Activated T-helper 1 cell treated with anti-CD3 and anti-CD28 coated beads, Interleukin-12 subunit alpha, Interleukin-12 subunit beta, Interleukin-2, Interleukin-4 antibody, amounts not matched to agents 30 ng/mL and 10 ng/mL and 1 ng/mL, durations not matched to agents 14 hours and 24 hours and 36 hours (primary cell): ENCODE results near the gene DUSP18. TPM values are rescaled to one million over a fixed set of nuclear protein-coding genes. Genes with fewer than 3 reads are reported as not detected.

ENCODE experiments used
- DNase-seq: peaks from one replicate; pipeline ENCODE4 v3.0.0; 2021; ENCODE audit warnings: low spot score
- H3K27ac Mint-ChIP-seq: one replicate; pipeline ENCODE4 v1.8.0; 2021; ENCODE audit warnings: mild to moderate bottlenecking, mixed read lengths
- H3K27me3 Mint-ChIP-seq: one replicate; pipeline ENCODE4 v1.8.0; 2022; ENCODE audit warnings: mild to moderate bottlenecking, moderate library complexity, mixed read lengths; ENCODE audit not compliant: insufficient read depth
- H3K36me3 Mint-ChIP-seq: one replicate; pipeline ENCODE4 v1.8.0; 2021; ENCODE audit warnings: low read depth, mixed read lengths
- H3K4me1 Mint-ChIP-seq: one replicate; pipeline ENCODE4 v1.8.0; 2021; ENCODE audit warnings: low read depth, mixed read lengths
- H3K4me3 Mint-ChIP-seq: one replicate; pipeline ENCODE4 v1.8.0; 2021; ENCODE audit warnings: mild to moderate bottlenecking, moderate library complexity, mixed read lengths
- H3K9me3 Mint-ChIP-seq: one replicate; pipeline ENCODE4 v1.8.0; 2021; ENCODE audit warnings: mixed read lengths
- intact Hi-C: fragments of 100-400 bp; cut with micrococcal nuclease; formaldehyde crosslinking; loops from one replicate; pipeline ENCODE4 v1.15.1; 2024
- total RNA-seq: library from RNA; stranded (reverse); gene quantifications from 2 replicates; pipeline ENCODE4 v1.2.3, GENCODE V29; 2022

The DUSP18 gene
- total RNA-seq, 1 donor from 2014 or later: 9.8 TPM

DNA sequence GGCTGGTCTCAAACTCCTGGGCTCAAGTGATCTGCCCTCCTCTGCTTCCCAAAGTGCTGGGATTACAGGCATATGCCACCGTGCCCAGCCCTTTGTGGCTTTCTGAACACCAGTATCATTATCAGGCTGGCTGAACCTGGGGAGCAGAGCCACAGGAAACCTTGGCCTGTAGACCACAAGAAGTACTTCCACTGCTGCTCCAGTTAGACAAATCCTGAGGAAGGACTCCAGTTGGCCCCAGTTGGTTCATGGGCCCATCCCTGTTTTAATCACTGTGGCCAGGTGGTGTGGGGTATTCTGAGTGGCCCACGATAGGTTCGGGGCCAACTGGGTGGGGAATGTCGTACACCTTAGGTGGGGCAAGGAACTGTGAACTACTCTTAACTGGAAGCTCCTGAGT lies 5.5 kb upstream of the DUSP18 start:
- intact Hi-C loops: no loop called here
- no peaks in the 10 kb centered on the region for H3K36me3 Mint-ChIP-seq
- H3K27ac Mint-ChIP-seq: no peak overlapping the region
- no peaks in the 10 kb centered on the region for H3K9me3 Mint-ChIP-seq
- H3K4me1 Mint-ChIP-seq: peaks cover 7% of the 10 kb centered on the region
- peaks cover 17% of the 10 kb centered on the region for H3K27me3 Mint-ChIP-seq
- no peak overlapping the region for H3K4me3 Mint-ChIP-seq
- no peak for DNase-seq

DNA sequence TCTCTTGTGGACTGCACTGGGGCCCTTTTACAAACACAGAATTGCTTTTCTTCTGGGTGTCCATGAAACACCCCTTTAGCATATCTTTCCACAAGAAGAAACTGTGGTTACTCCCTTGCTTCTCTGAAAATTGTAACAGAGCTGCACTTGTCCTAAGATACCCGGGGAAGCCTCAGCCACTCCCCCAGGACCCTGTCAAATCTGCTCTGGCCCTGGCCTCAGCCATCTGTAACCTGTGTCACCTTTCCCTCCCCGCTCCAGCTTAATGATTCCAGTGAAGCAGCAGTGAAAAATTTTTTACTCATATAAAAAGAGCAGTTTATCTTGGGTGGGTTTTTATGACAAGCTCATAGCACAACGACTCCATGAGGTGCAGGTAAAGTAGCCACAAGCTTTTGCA lies 3.4 kb upstream of the DUSP18 start:
- no peak for DNase-seq
- intact Hi-C loops: no loop called here
- no peak overlapping the region for H3K4me3 Mint-ChIP-seq
- H3K9me3 Mint-ChIP-seq: no peaks in the 10 kb centered on the region
- H3K27me3 Mint-ChIP-seq: peaks cover 9% of the 10 kb centered on the region
- peaks cover 1% of the 10 kb centered on the region for H3K36me3 Mint-ChIP-seq
- H3K4me1 Mint-ChIP-seq: peaks cover 19% of the 10 kb centered on the region
- H3K27ac Mint-ChIP-seq: no peak overlapping the region

DNA sequence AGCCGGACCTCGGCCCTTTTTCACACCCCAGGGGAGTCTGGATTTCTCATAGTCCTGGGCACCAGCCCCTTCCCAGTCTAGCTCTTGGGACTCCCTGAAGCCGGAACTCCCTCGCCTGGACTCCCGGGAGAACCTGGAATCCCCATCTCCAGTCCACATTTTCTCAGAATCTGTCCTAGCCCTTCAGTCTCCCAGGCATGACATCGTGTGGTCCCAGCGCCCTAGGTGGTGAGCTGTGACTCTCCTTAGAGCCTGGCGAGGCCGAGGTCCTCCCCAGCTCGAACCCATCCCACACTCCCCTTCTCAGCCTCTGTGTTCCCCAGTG lies 673 bp upstream of the DUSP18 start:
- H3K4me3 Mint-ChIP-seq: peak overlapping the region; percentile 93
- DNase-seq: no peak
- H3K27me3 Mint-ChIP-seq: peaks cover 7% of the 10 kb centered on the region
- intact Hi-C loops: loop anchor here (10.0 kb wide), 1 partner anchor 546 kb away; the partner anchor contains the start of gene LIMK2
- H3K9me3 Mint-ChIP-seq: no peaks in the 10 kb centered on the region
- peaks cover 20% of the 10 kb centered on the region for H3K36me3 Mint-ChIP-seq
- H3K27ac Mint-ChIP-seq: peak overlapping the region; percentile 50
- peaks cover 32% of the 10 kb centered on the region for H3K4me1 Mint-ChIP-seq

DNA sequence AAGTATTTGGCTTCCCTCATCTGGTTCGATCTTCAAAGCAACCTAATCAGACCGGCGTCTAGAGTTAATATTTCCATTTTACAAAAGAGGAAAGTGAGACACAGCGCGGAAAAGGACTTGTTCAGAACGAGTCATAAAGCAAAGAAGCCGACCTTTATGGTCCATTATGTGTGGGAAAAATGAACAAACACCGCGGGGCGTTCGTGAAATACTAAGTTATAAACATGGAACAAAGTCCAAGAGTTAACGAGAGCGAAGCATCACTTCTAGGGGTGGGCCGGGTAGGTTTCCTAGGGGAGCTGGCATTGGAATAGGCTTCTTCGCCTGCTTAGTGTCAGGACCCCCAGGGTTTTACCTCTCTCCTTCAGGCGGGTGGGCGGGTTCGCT lies 575 bp downstream of the DUSP18 start:
- Mint-ChIP-seq H3K4me1 (peaks cover 32% of the 10 kb centered on the region), H3K27ac (peak overlapping the region; percentile 80), H3K27me3 (peaks cover 7% of the 10 kb centered on the region), H3K4me3 (peak overlapping the region; percentile 93), H3K36me3 (peaks cover 29% of the 10 kb centered on the region), H3K9me3 (no peaks in the 10 kb centered on the region)
- intact Hi-C loops: loop anchor here (1.0 to 10.0 kb wide), 7 partner anchors 18 to 548 kb away; partner anchors contain the start of genes LIMK2 and OSBP2
- DNase-seq: no peak

DNA sequence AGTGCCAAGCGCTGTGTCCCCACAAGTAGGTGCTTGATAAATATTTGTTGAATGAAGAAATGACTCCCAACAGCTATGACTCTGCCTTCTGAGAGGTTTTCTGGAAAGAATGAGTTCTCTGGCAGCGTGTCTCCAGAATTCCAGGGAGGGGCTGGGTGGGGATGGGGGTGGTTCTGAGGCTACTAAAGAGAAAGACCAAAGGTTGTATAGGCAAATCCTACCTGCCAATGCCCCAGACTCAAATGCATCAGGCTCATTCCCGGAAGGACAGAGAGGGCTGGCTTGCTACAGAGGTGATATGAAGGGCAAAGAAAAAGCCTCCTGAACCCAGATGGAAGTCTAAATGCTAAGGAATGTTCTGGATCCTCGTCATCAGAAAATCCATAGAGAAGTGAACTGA lies 1.9 kb downstream of the DUSP18 start:
- no peak for DNase-seq
- peaks cover 32% of the 10 kb centered on the region for H3K4me1 Mint-ChIP-seq
- H3K27me3 Mint-ChIP-seq: peaks cover 7% of the 10 kb centered on the region
- no peaks in the 10 kb centered on the region for H3K9me3 Mint-ChIP-seq
- intact Hi-C loops: loop anchor here (10.0 kb wide), 1 partner anchor 549 kb away; the partner anchor contains the start of gene LIMK2
- H3K4me3 Mint-ChIP-seq: peak overlapping the region; percentile 93
- H3K36me3 Mint-ChIP-seq: peaks cover 31% of the 10 kb centered on the region
- H3K27ac Mint-ChIP-seq: no peak overlapping the region

DNA sequence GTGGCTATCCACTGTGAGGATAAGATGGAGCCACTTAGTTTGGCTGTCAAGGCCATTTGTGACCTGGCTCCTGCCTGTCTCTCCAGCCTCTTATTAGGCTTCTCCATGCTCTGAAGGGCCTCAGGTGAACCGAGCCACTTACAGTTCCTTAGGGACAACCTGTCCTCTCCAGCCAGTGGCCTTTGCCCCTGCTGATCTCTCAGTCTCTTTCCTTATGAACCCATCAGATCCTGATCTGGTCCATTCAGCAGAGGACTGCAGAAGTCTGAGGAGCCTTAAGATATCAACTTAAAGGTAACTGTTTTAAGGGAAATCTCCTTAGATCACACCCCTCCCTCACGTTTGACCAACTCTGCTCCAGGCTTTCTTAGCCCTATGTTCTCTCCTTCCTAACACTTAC lies 2.4 kb downstream of the DUSP18 start:
- no peak overlapping the region for H3K4me3 Mint-ChIP-seq
- peaks cover 5% of the 10 kb centered on the region for H3K27me3 Mint-ChIP-seq
- H3K36me3 Mint-ChIP-seq: peaks cover 34% of the 10 kb centered on the region
- no peak for DNase-seq
- no peaks in the 10 kb centered on the region for H3K9me3 Mint-ChIP-seq
- no peak overlapping the region for H3K27ac Mint-ChIP-seq
- intact Hi-C loops: loop anchor here (10.0 kb wide), 1 partner anchor 550 kb away; the partner anchor contains the start of gene LIMK2
- H3K4me1 Mint-ChIP-seq: peaks cover 32% of the 10 kb centered on the region

DNA sequence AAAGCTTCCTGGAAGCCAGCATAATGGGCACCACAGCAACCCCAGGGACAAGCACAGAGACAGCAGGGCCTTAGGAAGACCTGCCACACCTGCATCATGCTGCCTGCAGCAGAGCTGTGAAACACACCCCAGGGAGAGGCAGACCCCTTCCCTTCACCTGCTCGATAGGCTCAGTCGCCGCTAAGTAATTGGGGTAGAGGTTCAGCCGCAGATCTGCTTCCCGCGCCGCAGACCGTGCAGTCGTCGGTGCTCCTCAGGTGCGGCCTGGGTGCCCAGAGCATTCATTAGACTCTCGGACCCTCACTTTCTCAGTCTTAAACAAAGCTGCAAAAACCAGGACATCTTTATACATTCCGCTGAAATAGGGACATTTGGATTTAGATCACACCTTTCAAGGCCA lies 2.9 kb downstream of the DUSP18 start:
- Mint-ChIP-seq H3K27ac (no peak overlapping the region), H3K4me3 (no peak overlapping the region), H3K36me3 (peaks cover 34% of the 10 kb centered on the region), H3K27me3 (peaks cover 5% of the 10 kb centered on the region), H3K4me1 (peaks cover 32% of the 10 kb centered on the region), H3K9me3 (no peaks in the 10 kb centered on the region)
- intact Hi-C loops: loop anchor here (10.0 kb wide), 1 partner anchor 550 kb away; the partner anchor contains the start of gene LIMK2
- DNase-seq: no peak

DNA sequence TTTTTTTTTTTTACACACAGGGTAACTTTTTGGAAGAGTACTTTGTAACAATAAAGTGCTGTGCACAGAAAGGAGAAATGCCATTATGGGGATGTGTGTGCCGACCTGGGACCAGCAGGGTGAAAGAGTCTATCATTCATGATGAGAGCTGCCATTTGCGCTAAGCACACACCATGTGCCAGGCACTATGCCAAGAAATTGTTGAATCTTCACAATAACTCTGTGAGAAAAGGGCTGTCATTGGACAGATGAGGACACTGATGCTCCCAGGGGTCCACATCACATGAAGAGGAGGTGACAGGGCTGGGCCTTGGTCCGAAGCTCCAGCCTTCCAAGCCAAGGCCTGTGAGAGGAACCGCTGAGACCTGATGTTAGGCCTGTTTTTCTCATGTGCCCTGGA lies 5.6 kb downstream of the DUSP18 start:
- H3K4me1 Mint-ChIP-seq: peaks cover 23% of the 10 kb centered on the region
- no peaks in the 10 kb centered on the region for H3K9me3 Mint-ChIP-seq
- no peak for DNase-seq
- H3K27ac Mint-ChIP-seq: no peak overlapping the region
- no peaks in the 10 kb centered on the region for H3K27me3 Mint-ChIP-seq
- peaks cover 38% of the 10 kb centered on the region for H3K36me3 Mint-ChIP-seq
- intact Hi-C loops: loop anchor here (10.0 kb wide), 1 partner anchor 553 kb away; the partner anchor contains the start of gene LIMK2
- H3K4me3 Mint-ChIP-seq: no peak overlapping the region

DNA sequence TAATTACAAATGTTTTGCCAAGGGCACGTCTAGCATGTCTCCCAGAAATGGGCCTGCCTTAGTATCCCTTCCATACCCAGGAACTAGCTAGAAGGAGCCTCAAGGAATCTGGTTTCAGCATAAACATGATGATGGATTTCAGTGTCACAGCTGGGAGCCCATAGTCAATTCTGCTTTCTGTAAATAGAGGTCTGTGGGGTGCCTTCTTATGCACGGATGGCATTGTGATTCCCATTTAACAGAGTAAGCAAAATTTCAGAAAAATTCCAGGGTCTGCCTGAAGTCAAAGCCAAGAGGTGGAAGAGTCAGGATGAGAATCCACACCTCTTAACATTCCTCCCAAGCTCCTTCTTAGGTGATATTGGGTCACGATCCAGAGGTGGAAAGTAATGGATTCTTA lies 12.1 kb downstream of the DUSP18 start:
- H3K27ac Mint-ChIP-seq: no peak overlapping the region
- H3K9me3 Mint-ChIP-seq: no peaks in the 10 kb centered on the region
- H3K27me3 Mint-ChIP-seq: no peaks in the 10 kb centered on the region
- H3K36me3 Mint-ChIP-seq: peaks cover 13% of the 10 kb centered on the region
- no peak overlapping the region for H3K4me3 Mint-ChIP-seq
- intact Hi-C loops: no loop called here
- peaks cover 20% of the 10 kb centered on the region for H3K4me1 Mint-ChIP-seq
- no peak for DNase-seq

DNA sequence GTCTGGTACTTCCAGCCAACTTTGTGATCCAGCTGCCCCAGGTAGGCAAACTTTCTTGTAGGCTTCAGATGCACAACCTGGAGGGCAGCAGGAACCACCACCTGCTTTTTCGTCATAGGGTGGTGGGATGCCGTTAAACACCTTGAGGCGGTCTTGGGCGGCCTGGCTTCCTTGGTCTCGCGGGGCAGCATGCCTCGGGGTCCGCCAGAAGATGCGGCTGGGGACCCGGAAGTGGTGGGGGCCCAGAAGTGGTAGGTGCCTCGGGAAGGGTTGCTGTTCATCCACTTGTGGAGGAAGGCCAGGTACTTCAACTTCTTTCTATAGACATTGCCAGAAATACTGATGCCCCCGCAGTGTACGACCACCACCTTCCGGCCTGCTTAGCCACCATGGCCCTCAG lies 13.3 kb downstream of the DUSP18 start:
- intact Hi-C loops: no loop called here
- Mint-ChIP-seq H3K27me3 (no peaks in the 10 kb centered on the region), H3K4me3 (no peak overlapping the region), H3K9me3 (no peaks in the 10 kb centered on the region), H3K36me3 (peaks cover 8% of the 10 kb centered on the region), H3K27ac (no peak overlapping the region), H3K4me1 (peaks cover 27% of the 10 kb centered on the region)
- no peak for DNase-seq

DNA sequence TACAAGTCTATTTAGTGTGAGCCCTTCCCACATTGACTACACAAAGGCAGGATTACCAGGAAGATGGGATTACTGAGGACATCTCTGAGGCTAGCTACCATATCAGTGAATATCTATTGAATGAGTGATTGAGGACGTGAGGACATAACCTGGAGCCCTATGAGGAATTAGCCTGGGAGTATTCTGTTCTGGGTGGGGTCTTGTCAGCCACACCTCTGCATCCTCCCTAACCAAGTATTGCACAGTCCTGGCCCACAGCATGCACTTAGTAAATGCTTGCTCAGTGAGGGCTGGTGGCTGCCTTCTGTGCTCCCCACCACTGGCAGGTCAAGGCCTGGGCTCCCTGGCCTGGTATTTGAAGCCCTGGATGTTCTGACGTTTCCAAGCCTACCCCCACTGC lies 14.8 kb downstream of the DUSP18 start:
- H3K9me3 Mint-ChIP-seq: no peaks in the 10 kb centered on the region
- peaks cover 11% of the 10 kb centered on the region for H3K36me3 Mint-ChIP-seq
- DNase-seq: no peak
- intact Hi-C loops: no loop called here
- no peak overlapping the region for H3K4me3 Mint-ChIP-seq
- no peaks in the 10 kb centered on the region for H3K27me3 Mint-ChIP-seq
- no peak overlapping the region for H3K27ac Mint-ChIP-seq
- peaks cover 40% of the 10 kb centered on the region for H3K4me1 Mint-ChIP-seq

DNA sequence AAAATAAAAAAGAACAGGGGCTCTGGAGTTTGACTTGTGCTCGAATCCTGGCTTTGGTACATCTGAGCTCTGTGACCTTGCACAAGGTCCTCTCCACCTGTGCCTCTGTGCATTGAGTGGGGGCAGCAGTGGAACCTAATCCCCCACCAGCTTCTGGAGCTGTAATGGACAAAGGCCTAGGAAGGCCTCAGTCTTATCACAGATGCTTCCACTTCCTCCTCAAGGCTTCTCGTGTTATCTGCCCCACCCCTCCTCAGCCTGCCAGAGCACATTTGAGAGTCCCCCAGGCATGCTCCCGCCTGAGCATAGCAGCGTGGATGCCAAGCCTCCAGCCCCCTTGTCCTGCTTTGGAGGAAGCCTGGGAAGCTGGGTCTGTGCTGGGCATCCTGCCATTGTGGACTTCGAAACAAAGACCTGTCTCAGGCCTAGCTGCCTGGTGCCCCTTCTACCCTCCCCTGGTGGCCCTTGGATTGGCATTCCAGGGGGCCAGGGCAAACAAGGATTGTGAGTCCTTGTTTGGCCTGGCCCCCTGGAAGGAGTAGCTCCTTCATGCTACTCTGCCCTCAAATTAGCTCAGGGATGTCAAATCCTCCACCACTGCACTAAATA lies 17.1 kb downstream of the DUSP18 start:
- peaks cover 11% of the 10 kb centered on the region for H3K36me3 Mint-ChIP-seq
- H3K27me3 Mint-ChIP-seq: no peaks in the 10 kb centered on the region
- H3K4me3 Mint-ChIP-seq: no peak overlapping the region
- H3K4me1 Mint-ChIP-seq: peaks cover 41% of the 10 kb centered on the region
- DNase-seq: no peak
- no peaks in the 10 kb centered on the region for H3K9me3 Mint-ChIP-seq
- H3K27ac Mint-ChIP-seq: peak overlapping the region; percentile 70
- intact Hi-C loops: no loop called here

DNA sequence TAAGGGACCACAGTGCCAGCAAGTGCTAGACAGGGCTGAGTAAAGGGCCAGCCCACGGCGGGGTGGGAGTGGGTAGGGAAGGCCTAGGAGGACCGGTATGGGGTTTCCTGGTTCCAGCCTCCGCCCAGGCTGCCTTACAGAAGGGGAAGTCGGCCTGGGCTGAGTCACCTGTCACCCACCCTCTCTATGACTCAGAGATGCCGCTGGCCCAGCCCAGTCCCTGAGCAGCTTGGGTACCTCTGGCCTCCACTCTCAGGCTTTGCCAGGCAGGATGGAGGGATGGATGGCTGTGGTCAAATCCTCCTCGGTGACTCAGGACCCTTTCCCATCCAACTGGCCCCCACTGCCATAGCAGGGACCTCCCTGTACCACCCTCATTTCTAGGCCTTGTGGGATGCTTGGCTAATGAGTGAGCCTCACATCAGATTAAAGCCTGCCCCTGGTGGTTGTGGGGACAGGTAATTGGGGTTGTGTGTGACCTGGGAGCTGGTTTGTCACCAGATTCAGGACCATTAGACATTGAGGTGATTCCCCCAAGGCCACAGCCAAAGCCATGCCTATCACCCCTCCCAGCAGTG lies 18.2 kb downstream of the DUSP18 start:
- Mint-ChIP-seq H3K4me1 (peaks cover 47% of the 10 kb centered on the region), H3K27me3 (no peaks in the 10 kb centered on the region), H3K4me3 (peak overlapping the region; percentile 45), H3K36me3 (peaks cover 6% of the 10 kb centered on the region), H3K9me3 (no peaks in the 10 kb centered on the region), H3K27ac (peak overlapping the region; percentile 89)
- peak; percentile 72 for DNase-seq
- intact Hi-C loops: loop anchor here (1.0 kb wide), 5 partner anchors 15 to 96 kb away; partner anchors contain the start of genes DUSP18 and OSBP2
